Upper lobe of left lung (tissue), 6 donors: ENCODE data around the gene AMOTL2. TPM values are rescaled to one million over a fixed set of nuclear protein-coding genes. Genes with fewer than 3 reads are reported as not detected.
A peak's percentile ranks its signal among the peaks of the same experiment; 100 is the strongest.

Source experiments
- ATAC-seq, 2 donors: fragments of 200-7000 bp; cut with Tn5 transposase; one replicate each; pipeline ENCODE4 v1.9.1; 2022; ENCODE audit warnings: mild to moderate bottlenecking in 2 of 2, moderate library complexity in 2 of 2; ENCODE audit not compliant: low FRiP score in 2 of 2
- DNase-seq, 2 donors: peaks; one replicate each; pipeline ENCODE4 v3.0.0-alpha.2; 2019 to 2020
- H3K27ac ChIP-seq, 4 donors: fragments of 200-600 bp; sonication (generic); one replicate each; pipeline ENCODE4 v1.5.1; 2016 to 2019
- H3K27me3 ChIP-seq, 4 donors: fragments of 200-600 bp; sonication (generic); one replicate each; pipeline ENCODE4 v1.5.1; 2017 to 2019
- H3K36me3 ChIP-seq, 4 donors: fragments of 200-600 bp; sonication (generic); one replicate each; pipeline ENCODE4 v1.5.1; 2016 to 2019
- H3K4me1 ChIP-seq, 4 donors: fragments of 200-600 bp; sonication (generic); one replicate each; pipeline ENCODE4 v1.5.1; 2018 to 2019
- H3K4me3 ChIP-seq, 4 donors: fragments of 200-600 bp; sonication (generic); one replicate each; pipeline ENCODE4 v1.5.1; 2017 to 2019; ENCODE audit warnings: mild to moderate bottlenecking in 2 of 4, moderate library complexity in 1 of 4
- H3K9me3 ChIP-seq, 4 donors: fragments of 200-600 bp; sonication (generic); one replicate each; pipeline ENCODE4 v1.5.1; 2018 to 2019
- CTCF ChIP-seq, 6 experiments: fragments of 450-650 bp in 4 of 6; fragments of 200-600 bp in 2 of 6; sonication (generic) in 2 of 6; IDR thresholded peaks; one replicate each; pipeline ENCODE4 v1.5.1; 2016 to 2019; ENCODE audit warnings: antibody characterized with exemption in 6 of 6
- EP300 ChIP-seq, 4 donors: sonication (generic); formaldehyde crosslinking; IDR thresholded peaks; one replicate each; pipeline ENCODE4 v1.5.1; 2017; ENCODE audit warnings: antibody characterized with exemption in 4 of 4, control low read depth in 2 of 4
- POLR2A ChIP-seq, 4 donors: fragments of 450-650 bp; IDR thresholded peaks; one replicate each; pipeline ENCODE4 v1.5.1; 2016 to 2017; ENCODE audit warnings: antibody characterized with exemption in 4 of 4, mild to moderate bottlenecking in 2 of 4
- POLR2AphosphoS5 ChIP-seq, 2 donors: sonication (generic); formaldehyde crosslinking; IDR thresholded peaks; one replicate each; pipeline ENCODE4 v1.5.1; 2017; ENCODE audit warnings: antibody characterized with exemption in 2 of 2
- WGBS, 2 donors: methylation state at CpG; one replicate each; pipeline ENCODE4 v1.1.5; 2017 to 2018; 5-methylcytosine and 5-hydroxymethylcytosine counted together
- total RNA-seq, 6 donors: library from RNA; depleted of rRNA in 4 of 6; stranded (reverse); fragments of >200 nt in 4 of 6; gene quantifications; one replicate each; pipeline versions ENCODE4 v1.1.0 to v1.2.1, GENCODE V29; 2016 to 2021
- donor health status: DM: no; HTN: no; CAD: no; lungs with moderate emphysema.
- donor health status: DM: no; HTN: yes; CAD: no; lungs with severe emphysema.

The AMOTL2 gene
- total RNA-seq, 6 donors from 2014 or later = 73.3 to 179 (median 132) TPM

GRCh38 chr3:134369231-134369741 lies 5.0 kb downstream of the AMOTL2 start:
- Histone ChIP-seq H3K4me3 (peak overlapping the region in 1 of 4 donors; percentile 80), H3K9me3 (no peaks in the 10 kb centered on the region), H3K36me3 (peaks cover 35 to 65% (median 57%) of the 10 kb centered on the region in 4 donors), H3K27ac (peak overlapping the region; percentile 97 to 100 (median 98)), H3K4me1 (peaks cover 80 to 86% (median 83%) of the 10 kb centered on the region in 4 donors), H3K27me3 (no peaks in the 10 kb centered on the region)
- DNase-seq (peak in 1 of 2 donors; percentile 19), ATAC-seq (no peak)
- WGBS, 2 donors = 63 to 67% methylated on average over 10 of the region's 10 CpGs
- TF ChIP-seq CTCF (IDR thresholded peaks at IDR 0.05) (no peak), POLR2AphosphoS5 (IDR thresholded peaks at IDR 0.05) (peak in 1 of 2 donors; percentile 35), POLR2A (IDR thresholded peaks at IDR 0.05) (no peak), EP300 (IDR thresholded peaks at IDR 0.05) (peak in 1 of 4 donors; percentile 30)

- H3K4me1 ChIP-seq = peaks cover 84 to 89% (median 87%) of the 10 kb centered on the region in 4 donors
- H3K27me3 ChIP-seq = no peaks in the 10 kb centered on the region
- no peaks in the 10 kb centered on the region for H3K9me3 ChIP-seq
- DNase-seq = peak in 1 of 2 donors; percentile 14
- no peak overlapping the region for H3K4me3 ChIP-seq
- 78 to 83% methylated on average over 1 to 4 of the region's 4 CpGs for WGBS, 2 donors
- no peak for ATAC-seq
- H3K36me3 ChIP-seq = peaks cover 35 to 66% (median 57%) of the 10 kb centered on the region in 4 donors
- TF ChIP-seq POLR2A (IDR thresholded peaks at IDR 0.05) = no peak
- no peak for TF ChIP-seq POLR2AphosphoS5 (IDR thresholded peaks at IDR 0.05)
- peak overlapping the region; percentile 97 to 100 (median 98) for H3K27ac ChIP-seq
Observed at GRCh38 chr3:134368751-134369105, 5.5 kb downstream of the AMOTL2 start.

GRCh38 chr3:134367869-134368750 lies 6.1 kb downstream of the AMOTL2 start:
- WGBS, 2 donors = 75 to 83% methylated on average over 8 of the region's 8 CpGs
- ATAC-seq = no peak
- Histone ChIP-seq H3K36me3 (peaks cover 35 to 72% (median 58%) of the 10 kb centered on the region in 4 donors), H3K4me3 (no peak overlapping the region), H3K27me3 (no peaks in the 10 kb centered on the region), H3K27ac (peak overlapping the region; percentile 97 to 100 (median 98)), H3K9me3 (no peaks in the 10 kb centered on the region), H3K4me1 (peaks cover 90 to 95% (median 93%) of the 10 kb centered on the region in 4 donors)
- TF ChIP-seq CTCF (IDR thresholded peaks at IDR 0.05) = no peak
- no peak for TF ChIP-seq POLR2AphosphoS5 (IDR thresholded peaks at IDR 0.05)
- no peak for TF ChIP-seq EP300 (IDR thresholded peaks at IDR 0.05)
- no peak for TF ChIP-seq POLR2A (IDR thresholded peaks at IDR 0.05)
- peak in 1 of 2 donors; percentile 14 for DNase-seq

- no peaks in the 10 kb centered on the region for H3K9me3 ChIP-seq
- peak in 1 of 4 donors; percentile 4 for TF ChIP-seq POLR2A (IDR thresholded peaks at IDR 0.05)
- no peak for TF ChIP-seq POLR2AphosphoS5 (IDR thresholded peaks at IDR 0.05)
- TF ChIP-seq CTCF (IDR thresholded peaks at IDR 0.05) = no peak
- no peak for TF ChIP-seq EP300 (IDR thresholded peaks at IDR 0.05)
- H3K36me3 ChIP-seq = peaks cover 37 to 82% (median 66%) of the 10 kb centered on the region in 4 donors
- ATAC-seq (no peak), DNase-seq (peak; percentile 28 to 83)
- no peaks in the 10 kb centered on the region for H3K27me3 ChIP-seq
- peak overlapping the region in 1 of 4 donors; percentile 1 for H3K4me3 ChIP-seq
- peak overlapping the region; percentile 97 to 100 (median 98) for H3K27ac ChIP-seq
- WGBS, 2 donors = 66 to 75% methylated on average over 12 to 15 of the region's 15 CpGs
- peaks cover 97 to 100% (median 100%) of the 10 kb centered on the region in 4 donors for H3K4me1 ChIP-seq
Observed at GRCh38 chr3:134366928-134367811, 7.1 kb downstream of the AMOTL2 start.
